ENCODE measurements around the gene ELF1. TPM values are rescaled to one million over a fixed set of nuclear protein-coding genes. Genes with fewer than 3 reads are reported as not detected.
"Not testable (repeated sequence)": the region's sequence is repeated elsewhere in the genome, so short reads cannot be mapped to it uniquely, and the experiment has no call there.

Gene ELF1
- total RNA-seq, 1 donor from 2014 or later = 47.4 TPM

- Mint-ChIP-seq H3K4me1 (ENCODE audit: unreplicated experiment) (peaks cover 6% of the 10 kb centered on the region), H3K4me3 (no peak overlapping the region)
Observed at GRCh38 chr13:40911341-40911740, 107.8 kb downstream of the ELF1 start.

GRCh38 chr13:40910324-40911050, 108.6 kb downstream of the ELF1 start:
- H3K27ac Mint-ChIP-seq = no peak overlapping the region
- H3K27me3 Mint-ChIP-seq = no peaks in the 10 kb centered on the region
- H3K4me3 Mint-ChIP-seq = no peak overlapping the region
- H3K4me1 Mint-ChIP-seq (ENCODE audit: unreplicated experiment) = peaks cover 4% of the 10 kb centered on the region
- TF ChIP-seq CTCF (conservative IDR thresholded peaks at IDR 0.05) = no peak
- H3K9me3 Mint-ChIP-seq = no peaks in the 10 kb centered on the region
- no peaks in the 10 kb centered on the region for H3K36me3 Mint-ChIP-seq
- no peak for DNase-seq (ENCODE audit: extremely low spot score, unreplicated experiment)

More at GRCh38 chr13:40911341-40911740, 107.8 kb downstream of the ELF1 start:
- Mint-ChIP-seq H3K27ac (no peak overlapping the region), H3K27me3 (no peaks in the 10 kb centered on the region), H3K36me3 (no peaks in the 10 kb centered on the region), H3K9me3 (no peaks in the 10 kb centered on the region)
- DNase-seq (ENCODE audit: extremely low spot score, unreplicated experiment) = no peak
- no peak for TF ChIP-seq CTCF (conservative IDR thresholded peaks at IDR 0.05)

- not testable (repeated sequence) for H3K4me1 Mint-ChIP-seq (ENCODE audit: unreplicated experiment); H3K36me3 Mint-ChIP-seq; H3K27me3 Mint-ChIP-seq; H3K27ac Mint-ChIP-seq; H3K9me3 Mint-ChIP-seq; DNase-seq (ENCODE audit: extremely low spot score, unreplicated experiment); H3K4me3 Mint-ChIP-seq
Observed at GRCh38 chr13:40909541-40910200, 109.4 kb downstream of the ELF1 start.

GRCh38 chr13:40908546-40908945, 110.6 kb downstream of the ELF1 start:
- Mint-ChIP-seq H3K4me3 (no peak overlapping the region), H3K27me3 (no peaks in the 10 kb centered on the region), H3K4me1 (ENCODE audit: unreplicated experiment) (no peaks in the 10 kb centered on the region), H3K9me3 (no peaks in the 10 kb centered on the region), H3K36me3 (no peaks in the 10 kb centered on the region), H3K27ac (no peak overlapping the region)
- TF ChIP-seq CTCF (conservative IDR thresholded peaks at IDR 0.05) = no peak
- no peak for DNase-seq (ENCODE audit: extremely low spot score, unreplicated experiment)

- H3K27ac Mint-ChIP-seq; H3K9me3 Mint-ChIP-seq; H3K4me3 Mint-ChIP-seq; H3K36me3 Mint-ChIP-seq; DNase-seq (ENCODE audit: extremely low spot score, unreplicated experiment); H3K4me1 Mint-ChIP-seq (ENCODE audit: unreplicated experiment); H3K27me3 Mint-ChIP-seq: not testable (repeated sequence)
Observed at GRCh38 chr13:40901032-40901431, 118.1 kb downstream of the ELF1 start.

- H3K36me3 Mint-ChIP-seq; H3K4me1 Mint-ChIP-seq (ENCODE audit: unreplicated experiment); H3K27me3 Mint-ChIP-seq; H3K9me3 Mint-ChIP-seq; DNase-seq (ENCODE audit: extremely low spot score, unreplicated experiment); H3K4me3 Mint-ChIP-seq; H3K27ac Mint-ChIP-seq: not testable (repeated sequence)
Observed at GRCh38 chr13:40900568-40900967, 118.5 kb downstream of the ELF1 start.

GRCh38 chr13:40897053-40897452, 122.1 kb downstream of the ELF1 start:
- Mint-ChIP-seq H3K36me3 (no peaks in the 10 kb centered on the region), H3K27ac (no peak overlapping the region), H3K9me3 (no peaks in the 10 kb centered on the region), H3K27me3 (no peaks in the 10 kb centered on the region), H3K4me1 (ENCODE audit: unreplicated experiment) (peaks cover 9% of the 10 kb centered on the region), H3K4me3 (no peak overlapping the region)
- TF ChIP-seq CTCF (conservative IDR thresholded peaks at IDR 0.05) = no peak
- no peak for DNase-seq (ENCODE audit: extremely low spot score, unreplicated experiment)

Measured in type B pancreatic cell (in vitro differentiated cells).